ENCODE results near the gene SFT2D3.

The SFT2D3 gene

GRCh38 chr2:127702395-127703009 is 1.2 kb downstream of the SFT2D3 start:
- Histone ChIP-seq H3K4me1 (ENCODE audit: insufficient read depth, low read length) (peaks cover 16% of the 10 kb centered on the region), H3K4me3 (ENCODE audit: low read length) (peak overlapping the region; percentile 82), H3K27me3 (ENCODE audit: insufficient read depth, low read length) (no peaks in the 10 kb centered on the region), H3K36me3 (ENCODE audit: insufficient read depth, low read length) (peaks cover 32% of the 10 kb centered on the region), H3K9ac (ENCODE audit: low read depth, low read length) (peak overlapping the region; percentile 99), H3K27ac (ENCODE audit: low read depth, low read length) (peak overlapping the region; percentile 95; the same call in 1 of the 2 replicates), H3K9me3 (ENCODE audit: insufficient read depth, low read depth, low read length) (no peaks in the 10 kb centered on the region)
- WGBS, result 78% methylated on average over 18 of the region's 19 CpGs

GRCh38 chr2:127703282-127703681 is 2.0 kb downstream of the SFT2D3 start:
- Histone ChIP-seq H3K27ac (ENCODE audit: low read depth, low read length) (no peak overlapping the region), H3K4me1 (ENCODE audit: insufficient read depth, low read length) (peaks cover 16% of the 10 kb centered on the region), H3K9me3 (ENCODE audit: insufficient read depth, low read depth, low read length) (no peaks in the 10 kb centered on the region), H3K4me3 (ENCODE audit: low read length) (no peak overlapping the region), H3K27me3 (ENCODE audit: insufficient read depth, low read length) (no peaks in the 10 kb centered on the region), H3K36me3 (ENCODE audit: insufficient read depth, low read length) (peaks cover 39% of the 10 kb centered on the region), H3K9ac (ENCODE audit: low read depth, low read length) (no peak overlapping the region)
- WGBS, result 93% methylated on average over 5 of the region's 5 CpGs

GRCh38 chr2:127704641-127705390 is 3.5 kb downstream of the SFT2D3 start:
- Histone ChIP-seq H3K9ac (ENCODE audit: low read depth, low read length) (no peak overlapping the region), H3K9me3 (ENCODE audit: insufficient read depth, low read depth, low read length) (no peaks in the 10 kb centered on the region), H3K27me3 (ENCODE audit: insufficient read depth, low read length) (no peaks in the 10 kb centered on the region), H3K4me3 (ENCODE audit: low read length) (no peak overlapping the region), H3K36me3 (ENCODE audit: insufficient read depth, low read length) (peaks cover 55% of the 10 kb centered on the region), H3K27ac (ENCODE audit: low read depth, low read length) (no peak overlapping the region), H3K4me1 (ENCODE audit: insufficient read depth, low read length) (peaks cover 16% of the 10 kb centered on the region)
- 93% methylated on average over 5 of the region's 5 CpGs for WGBS

- Histone ChIP-seq H3K9ac (ENCODE audit: low read depth, low read length) (no peak overlapping the region), H3K4me3 (ENCODE audit: low read length) (no peak overlapping the region), H3K9me3 (ENCODE audit: insufficient read depth, low read depth, low read length) (no peaks in the 10 kb centered on the region), H3K36me3 (ENCODE audit: insufficient read depth, low read length) (peaks cover 61% of the 10 kb centered on the region), H3K27ac (ENCODE audit: low read depth, low read length) (no peak overlapping the region), H3K27me3 (ENCODE audit: insufficient read depth, low read length) (no peaks in the 10 kb centered on the region), H3K4me1 (ENCODE audit: insufficient read depth, low read length) (peaks cover 10% of the 10 kb centered on the region)
- 95% methylated on average over 5 of the region's 5 CpGs for WGBS
Measured at GRCh38 chr2:127705391-127706065, 4.2 kb downstream of the SFT2D3 start.

GRCh38 chr2:127706215-127706990 is 5.1 kb downstream of the SFT2D3 start:
- Histone ChIP-seq H3K4me1 (ENCODE audit: insufficient read depth, low read length) (peaks cover 5% of the 10 kb centered on the region), H3K9me3 (ENCODE audit: insufficient read depth, low read depth, low read length) (no peaks in the 10 kb centered on the region), H3K27ac (ENCODE audit: low read depth, low read length) (no peak overlapping the region), H3K4me3 (ENCODE audit: low read length) (no peak overlapping the region), H3K27me3 (ENCODE audit: insufficient read depth, low read length) (no peaks in the 10 kb centered on the region), H3K9ac (ENCODE audit: low read depth, low read length) (no peak overlapping the region), H3K36me3 (ENCODE audit: insufficient read depth, low read length) (peaks cover 65% of the 10 kb centered on the region)
- WGBS, result 92% methylated on average over 14 of the region's 14 CpGs

- Histone ChIP-seq H3K27ac (ENCODE audit: low read depth, low read length) (no peak overlapping the region), H3K27me3 (ENCODE audit: insufficient read depth, low read length) (no peaks in the 10 kb centered on the region), H3K9me3 (ENCODE audit: insufficient read depth, low read depth, low read length) (no peaks in the 10 kb centered on the region), H3K9ac (ENCODE audit: low read depth, low read length) (no peak overlapping the region), H3K4me3 (ENCODE audit: low read length) (no peak overlapping the region), H3K36me3 (ENCODE audit: insufficient read depth, low read length) (peaks cover 75% of the 10 kb centered on the region), H3K4me1 (ENCODE audit: insufficient read depth, low read length) (no peaks in the 10 kb centered on the region)
- 93% methylated on average over 9 of the region's 9 CpGs for WGBS
Measured at GRCh38 chr2:127707890-127708648, 6.8 kb downstream of the SFT2D3 start.

- no peaks in the 10 kb centered on the region for H3K9me3 ChIP-seq (ENCODE audit: insufficient read depth, low read depth, low read length)
- no peak overlapping the region for H3K27ac ChIP-seq (ENCODE audit: low read depth, low read length)
- H3K36me3 ChIP-seq (ENCODE audit: insufficient read depth, low read length), result peaks cover 88% of the 10 kb centered on the region
- H3K9ac ChIP-seq (ENCODE audit: low read depth, low read length), result no peak overlapping the region
- 95% methylated on average over 13 of the region's 13 CpGs for WGBS
- H3K4me3 ChIP-seq (ENCODE audit: low read length), result no peak overlapping the region
- H3K27me3 ChIP-seq (ENCODE audit: insufficient read depth, low read length), result no peaks in the 10 kb centered on the region
- no peaks in the 10 kb centered on the region for H3K4me1 ChIP-seq (ENCODE audit: insufficient read depth, low read length)
Measured at GRCh38 chr2:127709336-127709735, 8.0 kb downstream of the SFT2D3 start.

GRCh38 chr2:127712999-127713398 is 11.7 kb downstream of the SFT2D3 start:
- no peaks in the 10 kb centered on the region for H3K27me3 ChIP-seq (ENCODE audit: insufficient read depth, low read length)
- 86% methylated on average over 2 of the region's 2 CpGs for WGBS
- H3K27ac ChIP-seq (ENCODE audit: low read depth, low read length), result no peak overlapping the region
- H3K36me3 ChIP-seq (ENCODE audit: insufficient read depth, low read length), result peaks cover 85% of the 10 kb centered on the region
- no peak overlapping the region for H3K9ac ChIP-seq (ENCODE audit: low read depth, low read length)
- peaks cover 5% of the 10 kb centered on the region for H3K4me1 ChIP-seq (ENCODE audit: insufficient read depth, low read length)
- H3K4me3 ChIP-seq (ENCODE audit: low read length), result no peak overlapping the region
- no peaks in the 10 kb centered on the region for H3K9me3 ChIP-seq (ENCODE audit: insufficient read depth, low read depth, low read length)

- H3K9me3 ChIP-seq (ENCODE audit: insufficient read depth, low read depth, low read length), result no peaks in the 10 kb centered on the region
- H3K4me3 ChIP-seq (ENCODE audit: low read length), result no peak overlapping the region
- no peak overlapping the region for H3K27ac ChIP-seq (ENCODE audit: low read depth, low read length)
- no peaks in the 10 kb centered on the region for H3K27me3 ChIP-seq (ENCODE audit: insufficient read depth, low read length)
- H3K4me1 ChIP-seq (ENCODE audit: insufficient read depth, low read length), result peaks cover 5% of the 10 kb centered on the region
- WGBS, result 96% methylated on average over 25 of the region's 25 CpGs
- H3K36me3 ChIP-seq (ENCODE audit: insufficient read depth, low read length), result peaks cover 85% of the 10 kb centered on the region
- H3K9ac ChIP-seq (ENCODE audit: low read depth, low read length), result no peak overlapping the region
Measured at GRCh38 chr2:127713562-127713961, 12.3 kb downstream of the SFT2D3 start.

GRCh38 chr2:127715778-127716449 is 14.6 kb downstream of the SFT2D3 start:
- Histone ChIP-seq H3K9ac (ENCODE audit: low read depth, low read length) (no peak overlapping the region), H3K27me3 (ENCODE audit: insufficient read depth, low read length) (no peaks in the 10 kb centered on the region), H3K9me3 (ENCODE audit: insufficient read depth, low read depth, low read length) (no peaks in the 10 kb centered on the region), H3K27ac (ENCODE audit: low read depth, low read length) (no peak overlapping the region), H3K4me3 (ENCODE audit: low read length) (no peak overlapping the region), H3K36me3 (ENCODE audit: insufficient read depth, low read length) (peaks cover 87% of the 10 kb centered on the region), H3K4me1 (ENCODE audit: insufficient read depth, low read length) (peaks cover 5% of the 10 kb centered on the region)
- WGBS, result 89% methylated on average over 14 of the region's 14 CpGs

Data from HUES64 (cell line).